ENCODE data around the gene FBXO3.
"Not testable (repeated sequence)": the region's sequence is repeated elsewhere in the genome, so short reads cannot be mapped to it uniquely, and the experiment has no call there.

Gene FBXO3

GRCh38 chr11:33724644-33725035, 49.7 kb downstream of the FBXO3 start:
- DNase-seq, result no peak

GRCh38 chr11:33723238-33723881, 51.0 kb downstream of the FBXO3 start:
- DNase-seq, result no peak

- no peak for DNase-seq
Measured at GRCh38 chr11:33722590-33723234, 51.6 kb downstream of the FBXO3 start.

- DNase-seq, result no peak
Measured at GRCh38 chr11:33721984-33722383, 52.3 kb downstream of the FBXO3 start.

- no peak for DNase-seq
Measured at GRCh38 chr11:33721426-33721825, 52.9 kb downstream of the FBXO3 start.

GRCh38 chr11:33719587-33719986, 54.7 kb downstream of the FBXO3 start:
- no peak for DNase-seq

GRCh38 chr11:33718440-33718839, 55.9 kb downstream of the FBXO3 start:
- no peak for DNase-seq

- no peak for DNase-seq
Measured at GRCh38 chr11:33716243-33716642, 58.1 kb downstream of the FBXO3 start.

GRCh38 chr11:33713856-33714398, 60.4 kb downstream of the FBXO3 start:
- no peak for DNase-seq

GRCh38 chr11:33713151-33713855, 61.0 kb downstream of the FBXO3 start:
- no peak for DNase-seq

- no peak for DNase-seq
Measured at GRCh38 chr11:33712436-33712835, 61.9 kb downstream of the FBXO3 start.

GRCh38 chr11:33709466-33709865, 64.9 kb downstream of the FBXO3 start:
- DNase-seq, result no peak

- DNase-seq, result no peak
Measured at GRCh38 chr11:33708985-33709384, 65.3 kb downstream of the FBXO3 start.

GRCh38 chr11:33707831-33708230, 66.5 kb downstream of the FBXO3 start:
- not testable (repeated sequence) for DNase-seq

- no peak for DNase-seq
Measured at GRCh38 chr11:33706966-33707365, 67.4 kb downstream of the FBXO3 start.

GRCh38 chr11:33706546-33706945, 67.8 kb downstream of the FBXO3 start:
- no peak for DNase-seq

- DNase-seq, result no peak
Measured at GRCh38 chr11:33704240-33705002, 69.9 kb downstream of the FBXO3 start.

GRCh38 chr11:33703788-33704187, 70.5 kb downstream of the FBXO3 start:
- DNase-seq, result no peak

- DNase-seq, result no peak
Measured at GRCh38 chr11:33703234-33703633, 71.1 kb downstream of the FBXO3 start.

GRCh38 chr11:33701302-33702230, 72.8 kb downstream of the FBXO3 start:
- DNase-seq, result no peak

GRCh38 chr11:33700502-33701271, 73.6 kb downstream of the FBXO3 start, which contains the start of gene C11orf91:
TSS of gene C11orf91 (minus strand) at chr11:33700826. CDS start at chr11:33700740, 86 bp downstream.
- peak; percentile 72 for DNase-seq
